ENCODE measurements around the gene ZFPL1.

The ZFPL1 gene

GRCh38 chr11:65107078-65107477 lies 23.1 kb downstream of the ZFPL1 start:
- no peak overlapping the region for H3K4me2 ChIP-seq
- peaks cover 50 to 78% (median 56%) of the 10 kb centered on the region in 11 experiments for H3K36me3 ChIP-seq
- H3K9me3 ChIP-seq (replicated peaks in 1 of 11) = no peaks in the 10 kb centered on the region
- 0 out of 22 replicates have a peak overlapping the region, but pooled peaks of 1 of the 11 experiments have one; percentile 13 for H3K9ac ChIP-seq
- H4K20me1 ChIP-seq = peaks cover 0 to 95% (median 48%) of the 10 kb centered on the region in 11 experiments; a peak in 19 of 22 replicates
- no peak for TF ChIP-seq Cebpa-rat (IDR thresholded peaks at IDR 0.05)
- H3K27ac ChIP-seq = no peak overlapping the region
- no peak overlapping the region for H3K4me3 ChIP-seq
- no peaks in the 10 kb centered on the region for H3K27me3 ChIP-seq
- peaks cover 12 to 22% (median 17%) of the 10 kb centered on the region in 10 experiments for H3K4me1 ChIP-seq

GRCh38 chr11:65107751-65108468 lies 23.9 kb downstream of the ZFPL1 start:
- peaks cover 41 to 69% (median 51%) of the 10 kb centered on the region in 11 experiments for H3K36me3 ChIP-seq
- TF ChIP-seq Cebpa-rat (IDR thresholded peaks at IDR 0.05) = no peak
- no peaks in the 10 kb centered on the region for H3K9me3 ChIP-seq (replicated peaks in 1 of 11)

DNA sequence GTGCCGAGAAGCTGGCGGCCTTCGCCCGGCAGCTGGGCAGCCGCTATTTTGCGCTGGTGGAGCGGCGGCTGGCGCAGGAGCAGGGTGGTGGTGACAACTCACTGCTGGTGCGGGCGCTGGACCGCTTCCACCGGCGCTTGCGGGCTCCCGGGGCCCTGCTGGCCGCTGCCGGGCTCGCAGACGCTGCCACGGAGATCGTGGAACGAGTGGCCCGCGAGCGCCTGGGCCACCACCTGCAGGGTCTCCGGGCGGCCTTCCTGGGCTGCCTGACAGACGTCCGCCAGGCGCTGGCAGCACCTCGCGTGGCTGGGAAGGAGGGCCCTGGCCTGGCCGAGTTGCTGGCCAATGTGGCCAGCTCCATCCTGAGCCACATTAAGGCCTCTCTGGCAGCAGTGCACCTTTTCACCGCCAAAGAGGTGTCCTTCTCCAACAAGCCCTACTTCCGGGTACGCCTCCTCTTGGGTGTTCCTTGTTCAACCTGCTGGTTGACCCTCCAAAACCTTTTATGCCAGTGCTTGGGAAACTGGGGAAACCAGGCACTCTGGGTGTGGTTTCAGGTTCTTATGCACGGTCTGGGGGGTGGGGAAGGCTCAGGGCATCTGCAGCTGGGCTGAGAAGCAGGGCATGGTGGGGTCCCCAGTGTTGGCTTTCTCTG lies 24.6 kb downstream of the ZFPL1 start:
- no peak overlapping the region for H3K27ac ChIP-seq
- no peak for TF ChIP-seq Cebpa-rat (IDR thresholded peaks at IDR 0.05)
- H3K4me1 ChIP-seq = peaks cover 21 to 37% (median 32%) of the 10 kb centered on the region in 10 experiments
- peaks cover 34 to 62% (median 48%) of the 10 kb centered on the region in 11 experiments for H3K36me3 ChIP-seq
- no peaks in the 10 kb centered on the region for H3K27me3 ChIP-seq
- no peak overlapping the region for H3K4me2 ChIP-seq
- H3K9me3 ChIP-seq (replicated peaks in 1 of 11) = no peaks in the 10 kb centered on the region
- H3K4me3 ChIP-seq = no peak overlapping the region
- no peak overlapping the region for H3K9ac ChIP-seq
- peaks cover 0 to 84% (median 48%) of the 10 kb centered on the region in 11 experiments; a peak in 19 of 22 replicates for H4K20me1 ChIP-seq

More at GRCh38 chr11:65107751-65108468, 23.9 kb downstream of the ZFPL1 start:
- Histone ChIP-seq H3K4me3 (no peak overlapping the region), H3K27me3 (no peaks in the 10 kb centered on the region), H3K4me1 (peaks cover 14 to 30% (median 25%) of the 10 kb centered on the region in 10 experiments), H3K4me2 (no peak overlapping the region), H3K27ac (no peak overlapping the region), H4K20me1 (peaks cover 0 to 89% (median 49%) of the 10 kb centered on the region in 11 experiments; a peak in 19 of 22 replicates), H3K9ac (no peak overlapping the region)

GRCh38 chr11:65109231-65110198 lies 25.5 kb downstream of the ZFPL1 start:
- Histone ChIP-seq H3K4me2 (peak overlapping the region in 1 of 11 experiments; percentile 97; a peak in 1 of 22 replicates), H3K9ac (peak overlapping the region in 1 of 11 experiments; percentile 50; a peak in 1 of 22 replicates), H3K27me3 (no peaks in the 10 kb centered on the region), H3K4me3 (no peak overlapping the region), H3K4me1 (peaks cover 25 to 46% (median 41%) of the 10 kb centered on the region in 10 experiments), H3K27ac (no peak overlapping the region), H3K36me3 (peaks cover 34 to 53% (median 44%) of the 10 kb centered on the region in 11 experiments), H3K9me3 (replicated peaks in 1 of 11) (no peaks in the 10 kb centered on the region), H4K20me1 (peaks cover 0 to 78% (median 39%) of the 10 kb centered on the region in 11 experiments; a peak in 19 of 22 replicates)
- no peak for TF ChIP-seq Cebpa-rat (IDR thresholded peaks at IDR 0.05)

DNA sequence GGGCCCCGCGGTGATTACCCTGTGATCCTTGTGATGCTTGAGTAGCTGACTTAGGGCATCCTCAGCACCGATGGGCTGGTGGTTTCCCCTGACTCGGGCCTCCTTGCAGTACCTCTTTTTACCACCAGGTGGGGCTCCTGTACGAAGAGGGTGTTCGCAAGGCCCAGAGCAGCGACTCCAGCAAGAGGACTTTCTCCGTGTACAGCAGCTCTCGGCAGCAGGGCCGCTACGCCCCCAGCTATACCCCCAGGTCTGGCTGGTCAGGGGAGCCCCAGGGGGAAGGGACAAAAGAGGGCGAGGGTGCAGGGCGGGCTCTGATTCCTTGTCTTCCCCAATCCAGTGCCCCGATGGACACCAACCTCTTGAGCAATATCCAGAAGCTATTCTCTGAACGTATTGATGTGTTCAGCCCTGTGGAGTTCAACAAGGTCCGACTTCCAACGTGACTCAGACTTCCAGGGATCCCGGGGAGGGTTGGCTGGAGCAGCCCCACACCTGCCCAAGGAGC lies 26.4 kb downstream of the ZFPL1 start:
- peaks cover 32 to 52% (median 43%) of the 10 kb centered on the region in 11 experiments for H3K36me3 ChIP-seq
- H3K4me3 ChIP-seq = no peak overlapping the region
- H3K4me1 ChIP-seq = peaks cover 27 to 55% (median 45%) of the 10 kb centered on the region in 10 experiments
- no peaks in the 10 kb centered on the region for H3K27me3 ChIP-seq
- peak overlapping the region; percentile 18 to 100 (median 98); a peak in 21 of 22 replicates for H3K4me2 ChIP-seq
- no peaks in the 10 kb centered on the region for H3K9me3 ChIP-seq (replicated peaks in 1 of 11)
- no peak for TF ChIP-seq Cebpa-rat (IDR thresholded peaks at IDR 0.05)
- peak overlapping the region in 8 of 11 experiments; percentile 27 to 61 (median 46); a peak in 12 of 22 replicates for H3K9ac ChIP-seq
- 0 out of 22 replicates have a peak overlapping the region, but pooled peaks of 1 of the 11 experiments have one; percentile 2 for H3K27ac ChIP-seq
- H4K20me1 ChIP-seq = peaks cover 0 to 76% (median 36%) of the 10 kb centered on the region in 11 experiments; a peak in 19 of 22 replicates

GRCh38 chr11:65111159-65111743 lies 27.2 kb downstream of the ZFPL1 start:
- Histone ChIP-seq H3K9me3 (replicated peaks in 1 of 11) (no peaks in the 10 kb centered on the region), H3K4me1 (peaks cover 35 to 64% (median 54%) of the 10 kb centered on the region in 10 experiments), H3K4me3 (peak overlapping the region in 5 of 10 experiments; percentile 57 to 76 (median 69); a peak in 10 of 20 replicates), H4K20me1 (peaks cover 0 to 75% (median 40%) of the 10 kb centered on the region in 11 experiments; a peak in 19 of 22 replicates), H3K9ac (peak overlapping the region in 3 of 11 experiments; percentile 35 to 61 (median 43); a peak in 4 of 22 replicates), H3K27ac (no peak overlapping the region), H3K4me2 (peak overlapping the region; percentile 95 to 100 (median 99)), H3K27me3 (no peaks in the 10 kb centered on the region), H3K36me3 (peaks cover 30 to 52% (median 43%) of the 10 kb centered on the region in 11 experiments; a peak in 21 of 22 replicates)
- TF ChIP-seq Cebpa-rat (IDR thresholded peaks at IDR 0.05) = no peak

DNA sequence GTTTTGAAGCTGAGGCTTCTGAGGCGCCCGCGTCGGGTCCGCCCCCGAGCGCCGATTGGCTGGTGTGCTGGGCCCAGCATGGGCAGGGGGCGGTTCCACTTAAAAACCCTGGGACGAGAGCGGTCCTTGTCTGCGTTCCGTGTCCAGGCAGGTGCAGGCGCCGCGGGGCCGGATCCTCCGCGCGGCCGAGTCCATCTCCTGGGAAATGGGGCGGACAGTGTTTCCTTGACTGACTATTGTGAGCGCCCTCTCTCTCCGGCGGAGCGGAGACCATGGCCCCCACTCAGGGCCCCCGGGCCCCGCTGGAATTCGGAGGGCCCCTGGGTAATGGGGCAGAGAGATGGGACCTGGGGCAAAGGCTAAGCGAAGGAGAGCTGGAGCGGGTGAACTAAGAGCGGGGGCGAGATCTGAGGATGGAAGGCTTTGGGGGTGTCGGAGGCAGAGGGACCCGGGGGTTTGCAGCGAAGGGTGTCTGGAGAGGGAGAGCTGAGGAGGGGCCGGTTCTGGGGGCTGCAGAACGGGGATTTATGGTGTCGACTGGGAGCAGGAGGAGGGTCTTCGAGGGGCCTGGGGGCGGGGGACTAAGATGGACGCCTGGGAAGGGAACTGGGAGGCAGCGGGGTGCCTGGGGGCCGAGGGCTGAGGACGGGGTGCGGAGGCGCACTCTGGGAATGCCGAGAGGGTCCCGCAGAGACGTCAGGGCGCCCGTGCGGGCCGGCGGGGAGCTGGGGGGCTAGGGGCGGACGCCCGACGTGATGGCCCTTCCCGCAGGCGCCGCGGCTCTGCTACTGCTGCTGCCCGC lies 27.9 kb downstream of the ZFPL1 start, which contains the start of gene TM7SF2:
Gene TM7SF2, plus strand, starts transcription at position 129 of the 802 bp plus-strand sequence. Its CDS starts 144 bp downstream, at position 273.
- no peak for TF ChIP-seq Cebpa-rat (IDR thresholded peaks at IDR 0.05)
- Histone ChIP-seq H3K9me3 (replicated peaks in 1 of 11) (no peaks in the 10 kb centered on the region), H3K27ac (peak within 1 kb of the TSS; percentile 24 to 69 (median 55); a peak in 20 of 22 replicates), H3K9ac (peak within 1 kb of the TSS; percentile 62 to 86 (median 76)), H3K4me1 (peaks cover 41 to 71% (median 61%) of the 10 kb centered on the region in 10 experiments), H3K27me3 (no peaks in the 10 kb centered on the region), H3K4me3 (peak within 1 kb of the TSS; percentile 57 to 76 (median 66)), H3K4me2 (peak within 1 kb of the TSS; percentile 95 to 100 (median 99)), H4K20me1 (peaks cover 0 to 75% (median 39%) of the 10 kb centered on the region in 11 experiments; a peak in 19 of 22 replicates), H3K36me3 (peaks cover 30 to 51% (median 45%) of the 10 kb centered on the region in 11 experiments; a peak in 21 of 22 replicates)

Measured in BLaER1 treated with 17β-estradiol and CSF1 and Interleukin-3, amounts not matched to agents 10 nM and 100 nM (cell line).